Stimulated activated CD8-positive, alpha-beta memory T cell treated with anti-CD3 and anti-CD28 coated beads, Interleukin-7, amount 100 ng/mL, for 24 hours (primary cell): ENCODE measurements around the gene ST3GAL4.

ENCODE experiments used
- DNase-seq: peaks from one replicate; pipeline ENCODE4 v3.0.0-alpha.2; 2020; ENCODE audit warnings: low read depth

ST3GAL4 gene

GRCh38 chr11:126426820-126427749 is 71.6 kb downstream of the ST3GAL4 start:
- DNase-seq = no peak

GRCh38 chr11:126430581-126431335 is 75.3 kb downstream of the ST3GAL4 start:
- no peak for DNase-seq

- DNase-seq = no peak
These were observed 76.0 kb downstream of the ST3GAL4 start for GRCh38 chr11:126431401-126432064.

GRCh38 chr11:126432065-126432461 is 76.6 kb downstream of the ST3GAL4 start:
- DNase-seq = no peak

GRCh38 chr11:126432525-126432924 is 77.0 kb downstream of the ST3GAL4 start:
- no peak for DNase-seq

GRCh38 chr11:126433244-126433846 is 77.9 kb downstream of the ST3GAL4 start:
- DNase-seq = no peak

GRCh38 chr11:126433989-126434949 is 78.8 kb downstream of the ST3GAL4 start:
- no peak for DNase-seq

- no peak for DNase-seq
These were observed 79.5 kb downstream of the ST3GAL4 start for GRCh38 chr11:126434950-126435335.

GRCh38 chr11:126436209-126436755 is 80.8 kb downstream of the ST3GAL4 start:
- no peak for DNase-seq

- no peak for DNase-seq
These were observed 82.2 kb downstream of the ST3GAL4 start for GRCh38 chr11:126437731-126438130.

- no peak for DNase-seq
These were observed 82.8 kb downstream of the ST3GAL4 start for GRCh38 chr11:126438272-126438671.

GRCh38 chr11:126438691-126439090 is 83.2 kb downstream of the ST3GAL4 start:
- DNase-seq = no peak

- DNase-seq = no peak
These were observed 84.8 kb downstream of the ST3GAL4 start for GRCh38 chr11:126440276-126440675.

- DNase-seq = peak; percentile 40
These were observed 85.5 kb downstream of the ST3GAL4 start for GRCh38 chr11:126440792-126441514.

- DNase-seq = no peak
These were observed 87.6 kb downstream of the ST3GAL4 start for GRCh38 chr11:126443120-126443519.

- DNase-seq = no peak
These were observed 88.6 kb downstream of the ST3GAL4 start for GRCh38 chr11:126444072-126444471.

GRCh38 chr11:126446581-126446980 is 91.1 kb downstream of the ST3GAL4 start:
- no peak for DNase-seq

- no peak for DNase-seq
These were observed 94.7 kb downstream of the ST3GAL4 start for GRCh38 chr11:126450198-126450597.

GRCh38 chr11:126450806-126451205 is 95.3 kb downstream of the ST3GAL4 start:
- no peak for DNase-seq

GRCh38 chr11:126451211-126451802 is 95.8 kb downstream of the ST3GAL4 start:
- DNase-seq = no peak
